Lower lobe of right lung (tissue), 2 donors: ENCODE results near the gene RAB32. TPM values are rescaled to one million over a fixed set of nuclear protein-coding genes. Genes with fewer than 3 reads are reported as not detected.
"Not testable (repeated sequence)": the region's sequence is repeated elsewhere in the genome, so short reads cannot be mapped to it uniquely, and the experiment has no call there.

ENCODE experiments used
- ATAC-seq, 2 donors: fragments of 200-7000 bp; cut with Tn5 transposase; one replicate each; pipeline ENCODE4 v1.9.1; 2020 to 2022; ENCODE audit warnings: mild to moderate bottlenecking in 2 of 2, moderate library complexity in 2 of 2
- DNase-seq: peaks from one replicate; pipeline ENCODE4 v3.0.0-alpha.2; 2020
- H3K27ac ChIP-seq: fragments of 200-600 bp; one replicate; pipeline ENCODE4 v1.8.0; 2022
- H3K27me3 ChIP-seq: fragments of 200-600 bp; one replicate; pipeline ENCODE4 v1.8.0; 2022; ENCODE audit warnings: low read depth
- H3K36me3 ChIP-seq: fragments of 200-600 bp; one replicate; pipeline ENCODE4 v1.8.0; 2022; ENCODE audit warnings: mild to moderate bottlenecking
- H3K4me1 ChIP-seq: fragments of 200-600 bp; one replicate; pipeline ENCODE4 v1.8.0; 2022
- H3K4me3 ChIP-seq: fragments of 200-600 bp; one replicate; pipeline ENCODE4 v1.8.0; 2022; ENCODE audit warnings: mild to moderate bottlenecking
- H3K9me3 ChIP-seq: fragments of 200-600 bp; one replicate; pipeline ENCODE4 v1.8.0; 2022
- CTCF ChIP-seq: fragments of 200-600 bp; IDR thresholded peaks from one replicate; pipeline ENCODE4 v1.8.0; 2022; ENCODE audit warnings: antibody characterized with exemption, mild to moderate bottlenecking
- intact Hi-C: fragments of 100-400 bp; cut with DNase I; formaldehyde crosslinking; loops from one replicate; pipeline ENCODE4 v1.11.0; 2022
- total RNA-seq: library from RNA; stranded (reverse); fragmentation: NEBNext Ultra II Directional; extraction: Animal tissue kit (Norgen Biotek cat#: 25700); gene quantifications from one replicate; pipeline ENCODE4 v1.2.1, GENCODE V29; 2021
- donor health status: DM: no; HTN: yes; CAD: no; lungs with severe emphysema.

RAB32 gene
- total RNA-seq, 1 donor from 2014 or later, result 36.9 TPM

- no peak overlapping the region for H3K27ac ChIP-seq
- intact Hi-C loops, result no loop called here
- peaks cover 45% of the 10 kb centered on the region for H3K36me3 ChIP-seq
- TF ChIP-seq CTCF, result no peak
- ATAC-seq (no peak), DNase-seq (no peak)
- H3K9me3 ChIP-seq, result no peaks in the 10 kb centered on the region
- H3K4me3 ChIP-seq, result no peak overlapping the region
- H3K4me1 ChIP-seq, result peaks cover 15% of the 10 kb centered on the region
- no peaks in the 10 kb centered on the region for H3K27me3 ChIP-seq
Observed at GRCh38 chr6:146553377-146554135, 9.9 kb downstream of the RAB32 start.

GRCh38 chr6:146560607-146561006, 17.0 kb downstream of the RAB32 start:
- H3K4me1 ChIP-seq, result no peaks in the 10 kb centered on the region
- DNase-seq (no peak), ATAC-seq (no peak)
- no peak overlapping the region for H3K4me3 ChIP-seq
- H3K27ac ChIP-seq, result no peak overlapping the region
- TF ChIP-seq CTCF, result no peak
- no peaks in the 10 kb centered on the region for H3K27me3 ChIP-seq
- H3K36me3 ChIP-seq, result peaks cover under 1% of the 10 kb centered on the region
- H3K9me3 ChIP-seq, result no peaks in the 10 kb centered on the region
- intact Hi-C loops, result no loop called here

GRCh38 chr6:146566661-146567060, 23.0 kb downstream of the RAB32 start:
- H3K27ac ChIP-seq, H3K4me1 ChIP-seq, H3K9me3 ChIP-seq, intact Hi-C loops, H3K36me3 ChIP-seq, H3K4me3 ChIP-seq, H3K27me3 ChIP-seq, ATAC-seq, DNase-seq: not testable (repeated sequence)

- H3K27ac ChIP-seq, H3K4me1 ChIP-seq, H3K4me3 ChIP-seq, DNase-seq, ATAC-seq, intact Hi-C loops, H3K9me3 ChIP-seq, H3K36me3 ChIP-seq, H3K27me3 ChIP-seq: not testable (repeated sequence)
Observed at GRCh38 chr6:146568619-146569018, 25.0 kb downstream of the RAB32 start.

- H3K9me3 ChIP-seq, result peaks cover 6% of the 10 kb centered on the region
- no peaks in the 10 kb centered on the region for H3K27me3 ChIP-seq
- H3K27ac ChIP-seq, result no peak overlapping the region
- ATAC-seq, result no peak
- H3K36me3 ChIP-seq, result no peaks in the 10 kb centered on the region
- intact Hi-C loops, result no loop called here
- no peak for DNase-seq
- TF ChIP-seq CTCF, result no peak
- no peaks in the 10 kb centered on the region for H3K4me1 ChIP-seq
- no peak overlapping the region for H3K4me3 ChIP-seq
Observed at GRCh38 chr6:146574211-146574610, 30.6 kb downstream of the RAB32 start.

- H3K36me3 ChIP-seq, result no peaks in the 10 kb centered on the region
- no peak for ATAC-seq
- no peak overlapping the region for H3K27ac ChIP-seq
- H3K4me3 ChIP-seq, result no peak overlapping the region
- no peak for TF ChIP-seq CTCF
- no peaks in the 10 kb centered on the region for H3K4me1 ChIP-seq
- no peaks in the 10 kb centered on the region for H3K9me3 ChIP-seq
- H3K27me3 ChIP-seq, result no peaks in the 10 kb centered on the region
- no peak for DNase-seq
- intact Hi-C loops, result no loop called here
Observed at GRCh38 chr6:146578054-146578453, 34.4 kb downstream of the RAB32 start.
